Measurements from ENCODE around the gene VDR.

Gene VDR

GRCh38 chr12:47892819-47893218, 12.0 kb downstream of the VDR start:
- DNase-seq (ENCODE audit: low read depth): no peak

GRCh38 chr12:47891356-47891755, 13.4 kb downstream of the VDR start:
- no peak for DNase-seq (ENCODE audit: low read depth)

- DNase-seq (ENCODE audit: low read depth): no peak
Observed at GRCh38 chr12:47889040-47889439, 15.8 kb downstream of the VDR start.

GRCh38 chr12:47888153-47888819, 16.5 kb downstream of the VDR start:
- no peak for DNase-seq (ENCODE audit: low read depth)

- DNase-seq (ENCODE audit: low read depth): no peak
Observed at GRCh38 chr12:47887529-47887928, 17.3 kb downstream of the VDR start.

GRCh38 chr12:47886510-47887240, 18.1 kb downstream of the VDR start:
- DNase-seq (ENCODE audit: low read depth): no peak

- DNase-seq (ENCODE audit: low read depth): no peak
Observed at GRCh38 chr12:47885566-47885965, 19.2 kb downstream of the VDR start.

GRCh38 chr12:47885012-47885501, 19.7 kb downstream of the VDR start:
- peak; percentile 41 for DNase-seq (ENCODE audit: low read depth)

GRCh38 chr12:47884501-47884900, 20.3 kb downstream of the VDR start:
- no peak for DNase-seq (ENCODE audit: low read depth)

- DNase-seq (ENCODE audit: low read depth): no peak
Observed at GRCh38 chr12:47883663-47884195, 21.1 kb downstream of the VDR start.

- no peak for DNase-seq (ENCODE audit: low read depth)
Observed at GRCh38 chr12:47882781-47883546, 21.8 kb downstream of the VDR start.

- DNase-seq (ENCODE audit: low read depth): no peak
Observed at GRCh38 chr12:47881826-47882427, 22.9 kb downstream of the VDR start.

GRCh38 chr12:47881051-47881450, 23.7 kb downstream of the VDR start:
- DNase-seq (ENCODE audit: low read depth): no peak

GRCh38 chr12:47878918-47879481, 25.8 kb downstream of the VDR start:
- DNase-seq (ENCODE audit: low read depth): no peak

- no peak for DNase-seq (ENCODE audit: low read depth)
Observed at GRCh38 chr12:47878293-47878917, 26.4 kb downstream of the VDR start.

GRCh38 chr12:47877081-47877480, 27.7 kb downstream of the VDR start:
- no peak for DNase-seq (ENCODE audit: low read depth)

GRCh38 chr12:47876440-47876960, 28.3 kb downstream of the VDR start:
- no peak for DNase-seq (ENCODE audit: low read depth)

GRCh38 chr12:47875746-47876439, 28.9 kb downstream of the VDR start:
- no peak for DNase-seq (ENCODE audit: low read depth)

- no peak for DNase-seq (ENCODE audit: low read depth)
Observed at GRCh38 chr12:47874316-47874715, 30.5 kb downstream of the VDR start.

- DNase-seq (ENCODE audit: low read depth): no peak
Observed at GRCh38 chr12:47870175-47870781, 34.5 kb downstream of the VDR start.
